ENCODE measurements around the gene TMPRSS11D. TPM values are rescaled to one million over a fixed set of nuclear protein-coding genes. Genes with fewer than 3 reads are reported as not detected.

The TMPRSS11D gene
- total and polyA plus RNA-seq, 2 of the 4 experiments (the other 2 are of a cell fraction), result not detected

- no peak for ATAC-seq (ENCODE audit: low read depth)
- no peak overlapping the region for H2AFZ ChIP-seq (replicated peaks; ENCODE audit: low read length, poor library complexity)
- TF ChIP-seq MAFK (IDR thresholded peaks at IDR 0.05; ENCODE audit: low read depth, low read length), result no peak
- no peak for TF ChIP-seq USF2 (IDR thresholded peaks at IDR 0.05; ENCODE audit: low read depth, low read length)
- TF ChIP-seq RCOR1 (IDR thresholded peaks at IDR 0.05; ENCODE audit: insufficient replicate concordance, low read length), result no peak
- no peak for TF ChIP-seq CEBPB (IDR thresholded peaks at IDR 0.05; ENCODE audit: low read depth, low read length)
- no peak for TF ChIP-seq CHD1 (IDR thresholded peaks at IDR 0.05; ENCODE audit: low read depth, low read length)
- TF ChIP-seq CTCF (conservative IDR thresholded peaks at IDR 0.05; ENCODE audit: low read depth, low read length), result no peak
- no peak for TF ChIP-seq BHLHE40 (IDR thresholded peaks at IDR 0.05; ENCODE audit: low read depth, low read length)
- TF ChIP-seq RFX5 (IDR thresholded peaks at IDR 0.05; ENCODE audit: low read depth, low read length), result no peak
- H3K27ac ChIP-seq (ENCODE audit: insufficient read depth, low read length), result no peak overlapping the region
- H2BK120ac ChIP-seq (ENCODE audit: low read depth, low read length), result no peak overlapping the region
- H3K4me2 ChIP-seq (ENCODE audit: low read depth, low read length), result no peak overlapping the region
- H3K36me3 ChIP-seq (ENCODE audit: control insufficient read depth, insufficient read depth, low read length), result no peaks in the 10 kb centered on the region
- H3K9ac ChIP-seq (ENCODE audit: low read depth, low read length), result no peak overlapping the region
- H3K9me3 ChIP-seq (ENCODE audit: control insufficient read depth, insufficient read depth, low read length), result no peaks in the 10 kb centered on the region
- H4K20me1 ChIP-seq (ENCODE audit: insufficient read depth, low read length), result no peaks in the 10 kb centered on the region
- ChIA-PET CTCF (no interaction called here), POLR2A (ENCODE audit: unreplicated experiment) (no interaction called here)
- H3K56ac ChIP-seq (ENCODE audit: extremely low read depth, insufficient read depth, low read length), result no peak overlapping the region
- H3K79me1 ChIP-seq (ENCODE audit: low read depth in 1 of 2, low read length in 2 of 2), result no peaks in the 10 kb centered on the region
- H3K9me1 ChIP-seq (ENCODE audit: insufficient read depth, low read length), result no peaks in the 10 kb centered on the region
- no peak overlapping the region for H2BK20ac ChIP-seq (ENCODE audit: low read depth, low read length)
- DNase-seq, result no peak
- H3K23ac ChIP-seq (ENCODE audit: low read depth, low read length), result no peak overlapping the region
- H3K18ac ChIP-seq (ENCODE audit: low read depth, low read length), result no peak overlapping the region
- H3K4me3 ChIP-seq (ENCODE audit: insufficient read depth, low read depth, low read length), result no peak overlapping the region
- WGBS, 2 experiments (ENCODE audit: extremely low coverage in 2 of 2, insufficient read length in 1 of 2), result 20% methylated on average over 1 of the region's 3 CpGs; no CpG with 5 or more reads in 1 of the 2 experiments
- H4K8ac ChIP-seq (ENCODE audit: low read depth in 2 of 2, low read length in 2 of 2), result no peak overlapping the region
- no peak overlapping the region for H3K4ac ChIP-seq (ENCODE audit: low read depth, low read length)
- no peak overlapping the region for H4K5ac ChIP-seq (ENCODE audit: low read depth, low read length)
- H3K27me3 ChIP-seq (ENCODE audit: control insufficient read depth, insufficient read depth, low read length), result no peaks in the 10 kb centered on the region
- no peak overlapping the region for H4K91ac ChIP-seq (ENCODE audit: insufficient read depth, low read depth, low read length)
- H2AK5ac ChIP-seq (ENCODE audit: low read depth, low read length), result no peak overlapping the region
- in situ Hi-C loops (cut with MboI; ENCODE audit: low sequenced_read_pairs), result no loop called here
- no peak overlapping the region for H2BK5ac ChIP-seq (ENCODE audit: low read depth, low read length, poor library complexity, severe bottlenecking)
- H2BK15ac ChIP-seq (ENCODE audit: low read depth, low read length), result no peak overlapping the region
- dilution Hi-C loops (cut with HindIII; ENCODE audit: low sequenced_read_pairs, unreplicated experiment), result no loop called here
- H2AK9ac ChIP-seq (replicated peaks; ENCODE audit: low read depth, low read length, poor library complexity), result no peak overlapping the region
- H3K4me1 ChIP-seq (ENCODE audit: control insufficient read depth, insufficient read depth, low read length), result no peaks in the 10 kb centered on the region
- BruUV-seq (replicated peaks), result no TSS peak
- H3K14ac ChIP-seq (replicated peaks; ENCODE audit: low read depth, low read length), result no peak overlapping the region
- intact Hi-C loops (cut with micrococcal nuclease), result no loop called here
Measured at GRCh38 chr4:67927251-67927650, 43.4 kb upstream of the TMPRSS11D start.
